PC-3 (cell line): ENCODE measurements around the gene FAM124A. TPM values are rescaled to one million over a fixed set of nuclear protein-coding genes. Genes with fewer than 3 reads are reported as not detected.

Experiments used
- ATAC-seq: fragments of 200-7000 bp; cut with Tn5 transposase; 2 replicates; pipeline ENCODE4 v1.9.1; 2020; ENCODE audit warnings: mild to moderate bottlenecking, moderate library complexity
- BruUV-seq: library from RNA; stranded (reverse); fragments of 400-500 nt; replicated peaks from 2 replicates; lab custom pipeline; 2021; lab: Mats Ljungman, UMichigan
- CTCF ChIA-PET: fragments of 300-600 bp; sonication (Branson Sonifier 250); formaldehyde crosslinking; loops from one replicate; lab custom pipeline; 2022; ENCODE audit warnings: antibody characterized with exemption; lab: Charles Lee
- POLR2A ChIA-PET: fragments of 300-600 bp; sonication (Branson Sonifier 250); formaldehyde crosslinking; loops from one replicate; lab custom pipeline; 2022; ENCODE audit warnings: antibody characterized with exemption; ENCODE audit not compliant: unreplicated experiment; lab: Charles Lee
- DNase-seq: peaks from one replicate; pipeline ENCODE4 v3.0.0-alpha.2; 2015
- H2AFZ ChIP-seq: fragments of 300-600 bp; sonication (generic); 2 replicates; pipeline ENCODE4 v1.6.0; 2016; ENCODE audit warnings: antibody characterized with exemption, low read length
- H3F3A ChIP-seq: fragments of 300-600 bp; sonication (generic); one replicate; pipeline ENCODE4 v1.6.0; 2017; ENCODE audit warnings: antibody characterized with exemption, low read length, control low read depth, mild to moderate bottlenecking; ENCODE audit not compliant: unreplicated experiment
- H3K27ac ChIP-seq: fragments of 300-600 bp; sonication (generic); 2 replicates; pipeline ENCODE4 v1.5.1; 2016; ENCODE audit warnings: mild to moderate bottlenecking, low read length
- H3K27me3 ChIP-seq: fragments of 300-600 bp; sonication (generic); 2 replicates; pipeline ENCODE4 v1.6.1; 2016; ENCODE audit warnings: low read length, mixed read lengths
- H3K36me3 ChIP-seq: fragments of 300-600 bp; sonication (generic); 2 replicates; pipeline ENCODE4 v1.6.1; 2016; ENCODE audit warnings: low read depth, mixed run types, low read length, mixed read lengths
- H3K4me1 ChIP-seq: fragments of 300-600 bp; sonication (generic); 2 replicates; pipeline ENCODE4 v1.5.1; 2016; ENCODE audit warnings: low read length; ENCODE audit not compliant: insufficient read depth
- H3K4me2 ChIP-seq: fragments of 300-600 bp; sonication (generic); 2 replicates; pipeline ENCODE4 v1.6.0; 2016; ENCODE audit warnings: low read length
- H3K4me3 ChIP-seq: fragments of 300-600 bp; sonication (generic); 2 replicates; pipeline ENCODE4 v1.5.1; 2016; ENCODE audit warnings: mild to moderate bottlenecking, low read length, mixed read lengths
- H3K79me2 ChIP-seq: fragments of 300-600 bp; sonication (generic); 2 replicates; pipeline ENCODE4 v1.6.1; 2017; ENCODE audit warnings: low read length, mixed read lengths
- H3K9ac ChIP-seq: fragments of 300-600 bp; sonication (generic); 2 replicates; pipeline ENCODE4 v1.6.0; 2016; ENCODE audit warnings: mild to moderate bottlenecking, low read length
- H3K9me2 ChIP-seq: fragments of 300-600 bp; sonication (generic); replicated peaks from 2 replicates; pipeline ENCODE4 v1.6.1; 2016; ENCODE audit warnings: mixed run types, low read length, mixed read lengths
- H3K9me3 ChIP-seq: fragments of 300-600 bp; sonication (generic); 2 replicates; pipeline ENCODE4 v1.6.1; 2016; ENCODE audit warnings: low read length, mixed read lengths
- H4K20me1 ChIP-seq: fragments of 300-600 bp; sonication (generic); 2 replicates; pipeline ENCODE4 v1.6.1; 2016; ENCODE audit warnings: low read length, mixed read lengths
- CTCF ChIP-seq: fragments of 300-600 bp; sonication (generic); conservative IDR thresholded peaks from 2 replicates; pipeline ENCODE4 v1.5.1; 2017; ENCODE audit warnings: antibody characterized with exemption, low read depth, mild to moderate bottlenecking, low read length
- EZH2 ChIP-seq: fragments of 300-600 bp; sonication (generic); IDR thresholded peaks from one replicate; pipeline ENCODE4 v1.6.1; 2017; ENCODE audit warnings: antibody characterized with exemption, mild to moderate bottlenecking, low read length; ENCODE audit not compliant: unreplicated experiment
- EZH2phosphoT487 ChIP-seq: fragments of 300-600 bp; sonication (generic); IDR thresholded peaks from 2 replicates; pipeline ENCODE4 v1.6.1; 2018; ENCODE audit warnings: mild to moderate bottlenecking, antibody characterized with exemption, low read length, borderline replicate concordance
- intact Hi-C: fragments of 100-400 bp; cut with micrococcal nuclease; formaldehyde crosslinking; loops from 2 replicates; pipeline ENCODE4 v1.9.0; 2023
- total RNA-seq: library from RNA; depleted of rRNA; stranded (reverse); fragments of >200 nt; gene quantifications from 2 replicates; pipeline ENCODE4 v1.2.3, GENCODE V29; 2014

The FAM124A gene
- total RNA-seq, 1 experiment from 2014 or later, result 1.1 TPM

- DNase-seq (no peak), ATAC-seq (no peak)
- H3K4me2 ChIP-seq, result no peak overlapping the region
- H3K9me3 ChIP-seq, result no peaks in the 10 kb centered on the region
- H3F3A ChIP-seq, result no peaks in the 10 kb centered on the region
- ChIA-PET CTCF (no interaction called here), POLR2A (no interaction called here)
- H3K4me3 ChIP-seq, result no peak overlapping the region
- peaks cover 13% of the 10 kb centered on the region; the same call in 1 of the 2 replicates for H3K4me1 ChIP-seq
- no peak for TF ChIP-seq EZH2phosphoT487
- TF ChIP-seq EZH2, result no peak
- no peak for TF ChIP-seq CTCF
- no TSS peak for BruUV-seq
- intact Hi-C loops, result no loop called here
- no peaks in the 10 kb centered on the region for H3K36me3 ChIP-seq
- no peaks in the 10 kb centered on the region for H3K9me2 ChIP-seq
- peaks cover 8% of the 10 kb centered on the region; the same call in 1 of the 2 replicates for H3K27me3 ChIP-seq
- H3K9ac ChIP-seq, result no peak overlapping the region
- H3K79me2 ChIP-seq, result no peaks in the 10 kb centered on the region
- H2AFZ ChIP-seq, result no peak overlapping the region
- H3K27ac ChIP-seq, result no peak overlapping the region
- H4K20me1 ChIP-seq, result no peaks in the 10 kb centered on the region
Observed at GRCh38 chr13:51201886-51202285, 20.3 kb upstream of the FAM124A start.

- ATAC-seq (peak; percentile 78), DNase-seq (peak; percentile 48)
- Histone ChIP-seq H3K27me3 (peaks cover 14% of the 10 kb centered on the region; the same call in 1 of the 2 replicates), H3K9ac (no peak overlapping the region), H3K4me1 (peaks cover 13% of the 10 kb centered on the region; the same call in 1 of the 2 replicates), H3K27ac (no peak overlapping the region), H3F3A (no peaks in the 10 kb centered on the region), H3K4me3 (no peak overlapping the region), H3K4me2 (no peak overlapping the region), H3K9me3 (no peaks in the 10 kb centered on the region), H3K9me2 (no peaks in the 10 kb centered on the region), H3K79me2 (no peaks in the 10 kb centered on the region), H3K36me3 (no peaks in the 10 kb centered on the region), H2AFZ (no peak overlapping the region), H4K20me1 (no peaks in the 10 kb centered on the region)
- TF ChIP-seq EZH2phosphoT487, result no peak
- no peak for TF ChIP-seq EZH2
- no peak for TF ChIP-seq CTCF
- POLR2A ChIA-PET, result no interaction called here
- no TSS peak for BruUV-seq
- intact Hi-C loops, result no loop called here
- CTCF ChIA-PET, result interaction anchor here (0.7 to 1.0 kb wide), 2 partner anchors 77 to 84 kb away, joined by 3 read pairs; no protein-coding TSS in a partner anchor
Observed at GRCh38 chr13:51202477-51203046, 19.6 kb upstream of the FAM124A start.

GRCh38 chr13:51206584-51206983 is 15.6 kb upstream of the FAM124A start:
- POLR2A ChIA-PET, result no interaction called here

More at GRCh38 chr13:51206584-51206983, 15.6 kb upstream of the FAM124A start:
- no peaks in the 10 kb centered on the region for H4K20me1 ChIP-seq
- no peaks in the 10 kb centered on the region for H3K9me2 ChIP-seq
- no peak overlapping the region for H3K27ac ChIP-seq
- H3K27me3 ChIP-seq, result peaks cover 53% of the 10 kb centered on the region
- no peak overlapping the region for H2AFZ ChIP-seq
- intact Hi-C loops, result no loop called here
- H3K4me2 ChIP-seq, result no peak overlapping the region
- ATAC-seq (no peak), DNase-seq (no peak)
- no peak overlapping the region for H3K9ac ChIP-seq
- TF ChIP-seq EZH2 (no peak), CTCF (no peak), EZH2phosphoT487 (no peak)
- H3K36me3 ChIP-seq, result no peaks in the 10 kb centered on the region
- no peaks in the 10 kb centered on the region for H3F3A ChIP-seq
- CTCF ChIA-PET, result no interaction called here
- BruUV-seq, result no TSS peak
- H3K4me3 ChIP-seq, result no peak overlapping the region
- no peaks in the 10 kb centered on the region for H3K9me3 ChIP-seq
- no peaks in the 10 kb centered on the region for H3K79me2 ChIP-seq
- H3K4me1 ChIP-seq, result peaks cover 13% of the 10 kb centered on the region; the same call in 1 of the 2 replicates
